Vagina (tissue), 2 donors: Measurements from ENCODE around the gene NT5C2. TPM values are rescaled to one million over a fixed set of nuclear protein-coding genes. Genes with fewer than 3 reads are reported as not detected.
A peak's percentile ranks its signal among the peaks of the same experiment; 100 is the strongest.

ENCODE experiments used
- DNase-seq, 2 donors: peaks; one replicate each; pipeline ENCODE4 v3.0.0-alpha.2; 2017; ENCODE audit errors: extremely low spot score in 2 of 2
- H3K27ac ChIP-seq: fragments of 200-600 bp; sonication (generic); one replicate; pipeline ENCODE4 v1.5.1; 2019
- H3K27me3 ChIP-seq: fragments of 200-600 bp; sonication (generic); one replicate; pipeline ENCODE4 v1.5.1; 2019
- H3K36me3 ChIP-seq, 2 donors: fragments of 200-600 bp; sonication (generic); one replicate each; pipeline ENCODE4 v1.5.1; 2017 to 2019
- H3K4me1 ChIP-seq: fragments of 200-600 bp; sonication (generic); one replicate; pipeline ENCODE4 v1.5.1; 2019
- H3K4me3 ChIP-seq, 2 donors: fragments of 200-600 bp; sonication (generic); 1 replicate in 1 of 2; 2 replicates in 1 of 2; pipeline ENCODE4 v1.5.1; 2016 to 2019
- H3K9me3 ChIP-seq: fragments of 200-600 bp; sonication (generic); one replicate; pipeline ENCODE4 v1.5.1; 2019
- CTCF ChIP-seq, 3 experiments: fragments of 450-650 bp in 2 of 3; fragments of 200-600 bp in 1 of 3; sonication (generic) in 1 of 3; IDR thresholded peaks; one replicate each; pipeline ENCODE4 v1.5.1; 2017 to 2019; ENCODE audit warnings: antibody characterized with exemption in 3 of 3, mild to moderate bottlenecking in 2 of 3, moderate library complexity in 2 of 3
- POLR2A ChIP-seq, 2 donors: fragments of 450-650 bp; IDR thresholded peaks; one replicate each; pipeline ENCODE4 v1.6.1; 2017; ENCODE audit warnings: antibody characterized with exemption in 2 of 2, mild to moderate bottlenecking in 2 of 2, moderate library complexity in 2 of 2
- POLR2AphosphoS5 ChIP-seq, 2 donors: sonication (generic); formaldehyde crosslinking; IDR thresholded peaks; one replicate each; pipeline ENCODE4 v1.9.0; 2017; ENCODE audit warnings: antibody characterized with exemption in 2 of 2, mild to moderate bottlenecking in 2 of 2, low read depth in 1 of 2; ENCODE audit not compliant: insufficient read depth in 1 of 2
- intact Hi-C: fragments of 100-400 bp; cut with DNase I; formaldehyde crosslinking; loops from one replicate; pipeline ENCODE4 v1.15.1; 2023
- total RNA-seq: library from RNA; depleted of rRNA; stranded (reverse); fragments of >200 nt; gene quantifications from one replicate; pipeline ENCODE4 v1.2.3, GENCODE V29; 2016

NT5C2 gene
- total RNA-seq, 1 donor from 2014 or later = 71.2 TPM

- Histone ChIP-seq H3K36me3 (peaks cover 0 to 5% of the 10 kb centered on the region in 2 donors), H3K4me1 (no peaks in the 10 kb centered on the region), H3K27me3 (no peaks in the 10 kb centered on the region), H3K4me3 (no peak overlapping the region), H3K27ac (no peak overlapping the region), H3K9me3 (no peaks in the 10 kb centered on the region)
- no peak for TF ChIP-seq POLR2AphosphoS5 (IDR thresholded peaks at IDR 0.05; ENCODE audit: insufficient read depth in 1 of 2, low read depth in 1 of 2)
- TF ChIP-seq CTCF (IDR thresholded peaks at IDR 0.05) = no peak
- TF ChIP-seq POLR2A (IDR thresholded peaks at IDR 0.05) = no peak
- no peak for DNase-seq
- intact Hi-C loops = no loop called here
Measured at GRCh38 chr10:103060575-103060974, 132.5 kb downstream of the NT5C2 start.

GRCh38 chr10:103058034-103058433, 135.0 kb downstream of the NT5C2 start:
- H3K4me3 ChIP-seq = no peak overlapping the region
- peak overlapping the region; percentile 27 for H3K27ac ChIP-seq
- intact Hi-C loops = no loop called here
- H3K36me3 ChIP-seq = peaks cover 0 to 5% of the 10 kb centered on the region in 2 donors
- no peak for DNase-seq
- no peaks in the 10 kb centered on the region for H3K9me3 ChIP-seq
- H3K27me3 ChIP-seq = no peaks in the 10 kb centered on the region
- TF ChIP-seq POLR2AphosphoS5 (IDR thresholded peaks at IDR 0.05; ENCODE audit: insufficient read depth in 1 of 2, low read depth in 1 of 2) = no peak
- TF ChIP-seq POLR2A (IDR thresholded peaks at IDR 0.05) = no peak
- TF ChIP-seq CTCF (IDR thresholded peaks at IDR 0.05) = no peak
- H3K4me1 ChIP-seq = peaks cover 7% of the 10 kb centered on the region

GRCh38 chr10:103055105-103055504, 138.0 kb downstream of the NT5C2 start:
- Histone ChIP-seq H3K27me3 (no peaks in the 10 kb centered on the region), H3K4me3 (no peak overlapping the region), H3K36me3 (peaks cover 0 to 5% of the 10 kb centered on the region in 2 donors), H3K9me3 (no peaks in the 10 kb centered on the region), H3K27ac (peak overlapping the region; percentile 53), H3K4me1 (peaks cover 7% of the 10 kb centered on the region)
- no peak for DNase-seq
- intact Hi-C loops = no loop called here
- no peak for TF ChIP-seq CTCF (IDR thresholded peaks at IDR 0.05)

- intact Hi-C loops = no loop called here
- DNase-seq = no peak
- Histone ChIP-seq H3K27me3 (no peaks in the 10 kb centered on the region), H3K4me1 (peaks cover 7% of the 10 kb centered on the region), H3K27ac (peak overlapping the region; percentile 53), H3K9me3 (no peaks in the 10 kb centered on the region), H3K36me3 (peaks cover 0 to 5% of the 10 kb centered on the region in 2 donors), H3K4me3 (peak overlapping the region in 1 of 2 donors; percentile 30)
- TF ChIP-seq POLR2AphosphoS5 (IDR thresholded peaks at IDR 0.05; ENCODE audit: insufficient read depth in 1 of 2, low read depth in 1 of 2) = no peak
- TF ChIP-seq POLR2A (IDR thresholded peaks at IDR 0.05) = no peak
- no peak for TF ChIP-seq CTCF (IDR thresholded peaks at IDR 0.05)
Measured at GRCh38 chr10:103054621-103055020, 138.5 kb downstream of the NT5C2 start.

GRCh38 chr10:103053659-103054581, 139.2 kb downstream of the NT5C2 start:
- intact Hi-C loops = no loop called here
- TF ChIP-seq CTCF (IDR thresholded peaks at IDR 0.05) = peak in 2 of 3 experiments; percentile 19 to 22
- TF ChIP-seq POLR2AphosphoS5 (IDR thresholded peaks at IDR 0.05; ENCODE audit: insufficient read depth in 1 of 2, low read depth in 1 of 2) = peak in 1 of 2 donors; percentile 48
- no peak for TF ChIP-seq POLR2A (IDR thresholded peaks at IDR 0.05)
- peaks cover 0 to 5% of the 10 kb centered on the region in 2 donors for H3K36me3 ChIP-seq
- H3K4me3 ChIP-seq = peak overlapping the region; percentile 21 to 30
- no peaks in the 10 kb centered on the region for H3K27me3 ChIP-seq
- peaks cover 7% of the 10 kb centered on the region for H3K4me1 ChIP-seq
- peak overlapping the region; percentile 53 for H3K27ac ChIP-seq
- peak in 1 of 2 donors; percentile 91 for DNase-seq
- no peaks in the 10 kb centered on the region for H3K9me3 ChIP-seq
